ENCODE results near the gene YWHAG. TPM values are rescaled to one million over a fixed set of nuclear protein-coding genes. Genes with fewer than 3 reads are reported as not detected.
"Not testable (repeated sequence)": the region's sequence is repeated elsewhere in the genome, so short reads cannot be mapped to it uniquely, and the experiment has no call there.

The YWHAG gene
- 100 to 1,000 TPM; 164 to 173 (median 173) TPM for total RNA-seq

DNA sequence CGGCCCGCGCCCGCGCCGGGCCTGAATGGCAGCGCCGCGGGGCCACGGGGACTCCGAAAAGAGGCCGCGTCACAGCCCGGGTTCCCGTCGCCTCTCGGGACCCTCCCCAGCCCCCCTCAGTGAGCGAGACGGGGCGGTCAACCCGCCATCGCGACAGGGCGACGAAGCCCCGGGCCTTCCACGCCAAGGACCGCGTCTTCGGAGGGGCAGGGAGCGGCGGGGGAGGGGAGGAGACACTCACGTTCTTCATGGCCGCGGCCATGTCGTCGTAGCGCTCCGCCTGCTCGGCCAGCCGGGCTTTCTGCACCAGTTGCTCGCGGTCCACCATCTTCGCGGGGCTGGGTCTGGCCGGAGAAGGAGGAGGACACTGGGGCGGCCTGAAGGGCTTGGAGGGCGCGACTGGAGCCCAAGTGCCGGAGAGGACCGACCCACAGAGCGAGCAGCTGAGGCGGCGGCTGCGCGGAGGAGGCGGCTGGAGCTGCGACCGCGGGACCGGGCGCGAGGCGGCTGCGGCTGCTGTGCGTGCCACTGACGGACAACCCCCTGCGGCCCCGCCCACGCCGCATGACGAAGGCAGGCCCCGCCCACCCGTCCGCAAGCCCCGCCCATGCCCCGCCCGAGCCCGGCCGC is at the start of gene YWHAG:
TSS of gene YWHAG (minus strand) at position 511 of the 630 bp plus-strand sequence. CDS start at position 328, 183 bp downstream.
- peaks cover 36% of the 10 kb centered on the region for H3K4me1 Mint-ChIP-seq (ENCODE audit: low read depth)
- peak within 1 kb of the TSS; percentile 99 for H3K4me3 Mint-ChIP-seq
- peaks cover 28% of the 10 kb centered on the region for H3K36me3 Mint-ChIP-seq (ENCODE audit: insufficient read depth)
- ATAC-seq, result peak; percentile 70
- H3K9me3 Mint-ChIP-seq, result no peaks in the 10 kb centered on the region
- peak; percentile 86 for DNase-seq
- no peaks in the 10 kb centered on the region for H3K27me3 Mint-ChIP-seq (ENCODE audit: low read depth)

DNA sequence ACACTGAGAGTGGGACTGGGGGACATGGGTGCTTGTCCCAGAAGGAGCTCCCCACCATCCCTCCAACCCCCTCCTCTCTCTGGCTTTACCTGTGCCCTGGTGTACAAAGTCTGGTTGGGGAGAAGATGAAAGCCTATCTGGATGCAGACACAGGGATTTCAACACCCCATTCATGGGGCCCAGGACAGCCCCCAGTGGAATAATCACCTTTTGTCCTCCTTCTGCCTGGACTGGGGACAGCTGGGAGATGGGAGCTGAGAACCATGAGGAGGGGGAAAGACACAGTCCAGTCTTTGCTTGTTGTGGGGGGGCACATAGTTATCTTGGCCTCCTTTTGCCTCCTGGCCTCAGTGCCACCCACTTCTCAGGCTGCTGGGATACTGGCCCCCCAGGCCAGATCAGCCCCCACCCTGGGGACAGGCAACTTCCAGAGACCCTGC is 49.4 kb upstream of the YWHAG start:
- H3K27me3 Mint-ChIP-seq (ENCODE audit: low read depth), result no peaks in the 10 kb centered on the region
- H3K9me3 Mint-ChIP-seq, result no peaks in the 10 kb centered on the region
- ATAC-seq, result no peak
- H3K4me3 Mint-ChIP-seq, result no peak overlapping the region
- no peak for DNase-seq
- H3K4me1 Mint-ChIP-seq (ENCODE audit: low read depth), result no peaks in the 10 kb centered on the region
- H3K36me3 Mint-ChIP-seq (ENCODE audit: insufficient read depth), result peaks cover 1% of the 10 kb centered on the region

GRCh38 chr7:76407718-76408117 is 48.9 kb upstream of the YWHAG start:
- Mint-ChIP-seq H3K36me3 (ENCODE audit: insufficient read depth) (peaks cover 1% of the 10 kb centered on the region), H3K9me3 (no peaks in the 10 kb centered on the region), H3K4me3 (no peak overlapping the region), H3K27me3 (ENCODE audit: low read depth) (no peaks in the 10 kb centered on the region), H3K4me1 (ENCODE audit: low read depth) (no peaks in the 10 kb centered on the region)
- ATAC-seq, result no peak
- no peak for DNase-seq

GRCh38 chr7:76405738-76406137 is 46.9 kb upstream of the YWHAG start:
- Mint-ChIP-seq H3K4me1 (ENCODE audit: low read depth) (no peaks in the 10 kb centered on the region), H3K9me3 (no peaks in the 10 kb centered on the region), H3K27me3 (ENCODE audit: low read depth) (no peaks in the 10 kb centered on the region), H3K36me3 (ENCODE audit: insufficient read depth) (no peaks in the 10 kb centered on the region), H3K4me3 (no peak overlapping the region)
- ATAC-seq (no peak), DNase-seq (no peak)

GRCh38 chr7:76403780-76404494 is 45.1 kb upstream of the YWHAG start:
- Mint-ChIP-seq H3K4me1 (ENCODE audit: low read depth) (no peaks in the 10 kb centered on the region), H3K36me3 (ENCODE audit: insufficient read depth) (no peaks in the 10 kb centered on the region), H3K9me3 (no peaks in the 10 kb centered on the region), H3K4me3 (no peak overlapping the region), H3K27me3 (ENCODE audit: low read depth) (no peaks in the 10 kb centered on the region)
- no peak for ATAC-seq
- no peak for DNase-seq

DNA sequence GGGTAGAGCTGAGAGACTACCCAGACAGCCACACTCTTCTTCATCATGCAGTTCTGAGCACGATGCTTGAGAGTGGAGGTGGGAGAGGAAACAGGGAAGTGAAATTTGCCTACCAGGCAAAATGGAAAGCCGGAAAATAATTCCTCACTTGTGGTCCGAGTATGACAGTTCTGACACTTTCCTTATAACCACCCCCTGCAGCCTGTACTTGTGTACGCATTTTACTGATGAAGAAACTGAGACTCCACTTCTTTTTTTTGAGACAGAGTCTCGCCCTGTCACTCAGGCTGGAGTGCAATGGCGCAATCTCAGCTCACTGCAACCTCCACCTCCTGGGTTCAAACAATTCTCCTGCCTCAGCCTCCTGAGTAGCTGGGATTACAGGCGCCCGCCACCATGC is 44.3 kb upstream of the YWHAG start:
- DNase-seq; H3K4me3 Mint-ChIP-seq; H3K4me1 Mint-ChIP-seq (ENCODE audit: low read depth); H3K36me3 Mint-ChIP-seq (ENCODE audit: insufficient read depth); ATAC-seq; H3K27me3 Mint-ChIP-seq (ENCODE audit: low read depth); H3K9me3 Mint-ChIP-seq: not testable (repeated sequence)

DNA sequence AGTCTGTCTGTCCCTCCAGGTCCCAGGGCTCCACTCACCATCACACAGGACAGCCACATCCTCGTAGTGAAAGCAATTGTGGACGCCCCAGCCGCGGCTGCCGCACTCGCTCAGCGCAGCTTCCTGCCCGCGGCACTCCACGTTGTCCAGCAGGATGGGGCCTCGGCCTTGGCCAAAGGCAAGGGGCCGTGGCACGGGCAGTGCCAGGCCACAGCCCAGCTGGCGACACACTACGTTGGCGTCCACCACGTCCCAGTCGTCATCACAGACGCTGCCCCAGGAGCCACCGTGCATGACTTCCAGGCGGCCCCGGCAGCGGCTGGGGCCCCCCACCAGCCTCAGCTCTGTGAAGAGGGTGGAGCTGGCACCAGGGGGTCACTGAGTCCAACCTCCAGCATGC is 41.5 kb upstream of the YWHAG start:
- Mint-ChIP-seq H3K9me3 (no peaks in the 10 kb centered on the region), H3K27me3 (ENCODE audit: low read depth) (no peaks in the 10 kb centered on the region), H3K4me3 (no peak overlapping the region), H3K4me1 (ENCODE audit: low read depth) (peaks cover 14% of the 10 kb centered on the region), H3K36me3 (ENCODE audit: insufficient read depth) (no peaks in the 10 kb centered on the region)
- no peak for DNase-seq
- ATAC-seq, result no peak

GRCh38 chr7:76397409-76398183 is 38.8 kb upstream of the YWHAG start:
- ATAC-seq (peak; percentile 61 to 64), DNase-seq (peak; percentile 83)
- Mint-ChIP-seq H3K27me3 (ENCODE audit: low read depth) (no peaks in the 10 kb centered on the region), H3K36me3 (ENCODE audit: insufficient read depth) (no peaks in the 10 kb centered on the region), H3K4me1 (ENCODE audit: low read depth) (peaks cover 20% of the 10 kb centered on the region), H3K4me3 (peak overlapping the region; percentile 78), H3K9me3 (no peaks in the 10 kb centered on the region)

DNA sequence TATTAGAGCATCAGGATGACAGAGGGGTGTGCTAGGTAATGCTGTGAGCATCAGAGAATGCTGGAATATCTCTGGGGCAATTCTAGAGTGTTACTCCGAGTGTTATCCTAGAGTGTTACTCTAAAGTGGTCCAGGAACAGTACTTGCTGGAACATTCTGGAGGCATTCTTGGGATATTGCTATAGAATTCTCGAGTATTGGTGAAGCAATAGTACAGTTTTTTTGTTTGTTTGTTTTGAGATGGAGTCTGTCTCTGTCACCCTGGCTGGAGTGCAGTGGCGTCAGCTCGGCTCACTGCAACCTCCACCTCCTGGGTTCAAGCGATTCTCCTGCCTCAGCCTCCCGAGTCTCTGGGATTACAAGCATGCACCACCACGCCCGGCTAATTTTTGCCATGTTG is 38.1 kb upstream of the YWHAG start:
- ATAC-seq (no peak), DNase-seq (no peak)
- H3K9me3 Mint-ChIP-seq, result no peaks in the 10 kb centered on the region
- no peaks in the 10 kb centered on the region for H3K27me3 Mint-ChIP-seq (ENCODE audit: low read depth)
- H3K4me1 Mint-ChIP-seq (ENCODE audit: low read depth), result peaks cover 25% of the 10 kb centered on the region
- H3K4me3 Mint-ChIP-seq, result peak overlapping the region; percentile 78
- no peaks in the 10 kb centered on the region for H3K36me3 Mint-ChIP-seq (ENCODE audit: insufficient read depth)

- ATAC-seq, result no peak
- Mint-ChIP-seq H3K4me1 (ENCODE audit: low read depth) (peaks cover 26% of the 10 kb centered on the region), H3K4me3 (no peak overlapping the region)
These were observed 37.4 kb upstream of the YWHAG start for GRCh38 chr7:76395965-76396726.

GRCh38 chr7:76395605-76395964 is 36.8 kb upstream of the YWHAG start:
- peaks cover 26% of the 10 kb centered on the region for H3K4me1 Mint-ChIP-seq (ENCODE audit: low read depth)
- H3K4me3 Mint-ChIP-seq, DNase-seq: not testable (repeated sequence)

More at GRCh38 chr7:76395965-76396726, 37.4 kb upstream of the YWHAG start:
- DNase-seq, result no peak
- H3K36me3 Mint-ChIP-seq (ENCODE audit: insufficient read depth), result no peaks in the 10 kb centered on the region
- H3K27me3 Mint-ChIP-seq (ENCODE audit: low read depth), result no peaks in the 10 kb centered on the region
- H3K9me3 Mint-ChIP-seq, result no peaks in the 10 kb centered on the region

DNA sequence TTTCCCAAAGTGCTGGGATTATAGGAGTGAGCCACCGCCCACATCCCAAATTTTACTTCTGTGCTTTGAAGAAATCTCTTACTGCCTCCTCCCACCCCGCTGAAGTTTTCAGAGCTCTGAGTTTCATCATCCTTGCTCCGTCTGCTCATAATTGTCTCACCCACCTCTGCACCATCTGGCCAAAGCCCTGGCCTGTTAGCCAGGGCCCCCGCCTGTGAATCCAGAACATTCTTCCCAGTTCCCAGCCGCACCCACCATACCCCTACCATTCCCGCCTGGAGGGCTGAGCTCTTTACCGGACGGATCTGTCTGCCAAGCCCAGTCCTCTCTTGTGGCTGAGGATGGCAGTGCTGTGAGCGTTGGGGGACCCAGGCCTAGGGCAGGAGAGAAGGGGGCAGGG is 36.2 kb upstream of the YWHAG start:
- H3K9me3 Mint-ChIP-seq, result no peaks in the 10 kb centered on the region
- H3K36me3 Mint-ChIP-seq (ENCODE audit: insufficient read depth), result no peaks in the 10 kb centered on the region
- DNase-seq (no peak), ATAC-seq (no peak)
- peaks cover 26% of the 10 kb centered on the region for H3K4me1 Mint-ChIP-seq (ENCODE audit: low read depth)
- H3K4me3 Mint-ChIP-seq, result no peak overlapping the region
- no peaks in the 10 kb centered on the region for H3K27me3 Mint-ChIP-seq (ENCODE audit: low read depth)

More at GRCh38 chr7:76395605-76395964, 36.8 kb upstream of the YWHAG start:
- not testable (repeated sequence) for H3K27me3 Mint-ChIP-seq (ENCODE audit: low read depth); H3K36me3 Mint-ChIP-seq (ENCODE audit: insufficient read depth); H3K9me3 Mint-ChIP-seq; ATAC-seq

- H3K9me3 Mint-ChIP-seq, result no peaks in the 10 kb centered on the region
- ATAC-seq (peak; percentile 82 to 85), DNase-seq (peak; percentile 90)
- no peaks in the 10 kb centered on the region for H3K27me3 Mint-ChIP-seq (ENCODE audit: low read depth)
- H3K4me1 Mint-ChIP-seq (ENCODE audit: low read depth), result peaks cover 24% of the 10 kb centered on the region
- H3K36me3 Mint-ChIP-seq (ENCODE audit: insufficient read depth), result no peaks in the 10 kb centered on the region
- H3K4me3 Mint-ChIP-seq, result peak overlapping the region; percentile 85
These were observed 34.6 kb upstream of the YWHAG start for GRCh38 chr7:76393116-76394031.

Data from activated T-cell treated with anti-CD3 and anti-CD28 coated beads, Interleukin-2, amount 50 U/mL, for 4 hours (primary cell).